ENCODE data around the gene TRNP1. TPM values are rescaled to one million over a fixed set of nuclear protein-coding genes. Genes with fewer than 3 reads are reported as not detected.
A peak's percentile ranks its signal among the peaks of the same experiment; 100 is the strongest.

TRNP1 gene
- total RNA-seq, 1 donor from 2014 or later, result 19.2 TPM

GRCh38 chr1:27011976-27012563, 18.6 kb downstream of the TRNP1 start:
- peak overlapping the region; percentile 35 for H3K4me3 ChIP-seq (ENCODE audit: insufficient read depth, low read depth, low read length)
- no peak for DNase-seq (ENCODE audit: low read depth)

DNA sequence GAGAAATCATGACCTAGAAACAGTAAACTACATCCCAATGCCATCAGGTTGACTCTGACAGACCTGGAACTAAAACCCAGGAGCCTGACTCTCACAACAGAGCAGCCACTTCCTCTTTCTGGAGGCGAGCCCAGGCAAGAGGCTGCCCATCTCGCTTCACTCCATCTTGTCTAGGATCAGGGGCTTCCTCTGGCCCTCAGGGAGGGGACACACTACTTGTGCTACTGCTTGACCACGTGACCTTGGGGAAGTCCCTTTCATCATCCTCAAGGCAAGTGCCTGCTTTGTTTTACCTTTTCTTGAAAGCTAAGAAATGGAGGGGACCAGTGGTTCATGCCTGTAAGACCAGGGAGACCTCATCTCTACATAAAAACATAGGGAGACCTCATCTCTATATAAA, 21.8 kb downstream of the TRNP1 start:
- FAIRE-seq (no peak), DNase-seq (ENCODE audit: low read depth) (no peak)
- no peak overlapping the region for H3K9ac ChIP-seq (ENCODE audit: low read length)
- TF ChIP-seq CTCF (IDR thresholded peaks at IDR 0.05; ENCODE audit: insufficient read depth, low read depth, low read length) (no peak), EZH2 (IDR thresholded peaks at IDR 0.05; ENCODE audit: insufficient read depth, low read length) (no peak)
- no peak overlapping the region for H3K27ac Mint-ChIP-seq (ENCODE audit: unreplicated experiment)
- no peaks in the 10 kb centered on the region for H3K79me2 ChIP-seq (ENCODE audit: insufficient read depth, low read length)
- peaks cover 6% of the 10 kb centered on the region for H4K20me1 ChIP-seq (ENCODE audit: insufficient read depth, low read length)
- H3K4me3 Mint-ChIP-seq (ENCODE audit: unreplicated experiment), result no peak overlapping the region
- H3K4me1 ChIP-seq (ENCODE audit: insufficient read depth, low read length), result peaks cover 20% of the 10 kb centered on the region
- H3K27me3 ChIP-seq (ENCODE audit: insufficient read depth, low read length), result no peaks in the 10 kb centered on the region
- H3K4me1 Mint-ChIP-seq (ENCODE audit: low read depth, unreplicated experiment), result peaks cover 16% of the 10 kb centered on the region
- no peak overlapping the region for H3K27ac ChIP-seq (ENCODE audit: low read depth, low read length)
- no peak overlapping the region for H3K4me3 ChIP-seq (ENCODE audit: insufficient read depth, low read depth, low read length)
- no peaks in the 10 kb centered on the region for H3K27me3 Mint-ChIP-seq (ENCODE audit: low read depth, unreplicated experiment)
- H2AFZ ChIP-seq (ENCODE audit: low read depth, low read length), result no peak overlapping the region
- no peaks in the 10 kb centered on the region for H3K9me3 ChIP-seq (ENCODE audit: insufficient read depth, low read depth, low read length)
- H3K36me3 ChIP-seq (ENCODE audit: insufficient read depth, low read length), result no peaks in the 10 kb centered on the region
- H3K4me2 ChIP-seq (ENCODE audit: low read length), result no peak overlapping the region
- H3K36me3 Mint-ChIP-seq (ENCODE audit: low read depth, unreplicated experiment), result no peaks in the 10 kb centered on the region
- no peaks in the 10 kb centered on the region for H3K9me3 Mint-ChIP-seq (ENCODE audit: unreplicated experiment)

More at GRCh38 chr1:27011976-27012563, 18.6 kb downstream of the TRNP1 start:
- Histone ChIP-seq H3K27me3 (ENCODE audit: insufficient read depth, low read length) (no peaks in the 10 kb centered on the region), H3K9me3 (ENCODE audit: insufficient read depth, low read depth, low read length) (no peaks in the 10 kb centered on the region), H3K36me3 (ENCODE audit: insufficient read depth, low read length) (no peaks in the 10 kb centered on the region), H3K27ac (ENCODE audit: low read depth, low read length) (no peak overlapping the region), H3K4me1 (ENCODE audit: insufficient read depth, low read length) (peaks cover 28% of the 10 kb centered on the region), H3K79me2 (ENCODE audit: insufficient read depth, low read length) (peaks cover 8% of the 10 kb centered on the region), H4K20me1 (ENCODE audit: insufficient read depth, low read length) (peaks cover 6% of the 10 kb centered on the region), H3K4me2 (ENCODE audit: low read length) (peak overlapping the region; percentile 84), H2AFZ (ENCODE audit: low read depth, low read length) (peak overlapping the region; percentile 49), H3K9ac (ENCODE audit: low read length) (peak overlapping the region; percentile 20)
- Mint-ChIP-seq H3K27me3 (ENCODE audit: low read depth, unreplicated experiment) (no peaks in the 10 kb centered on the region), H3K4me3 (ENCODE audit: unreplicated experiment) (peak overlapping the region; percentile 81), H3K9me3 (ENCODE audit: unreplicated experiment) (no peaks in the 10 kb centered on the region), H3K4me1 (ENCODE audit: low read depth, unreplicated experiment) (peaks cover 33% of the 10 kb centered on the region), H3K36me3 (ENCODE audit: low read depth, unreplicated experiment) (no peaks in the 10 kb centered on the region), H3K27ac (ENCODE audit: unreplicated experiment) (peak overlapping the region; percentile 83)
- FAIRE-seq, result no peak
- no peak for TF ChIP-seq CTCF (IDR thresholded peaks at IDR 0.05; ENCODE audit: insufficient read depth, low read depth, low read length)
- TF ChIP-seq EZH2 (IDR thresholded peaks at IDR 0.05; ENCODE audit: insufficient read depth, low read length), result no peak

DNA sequence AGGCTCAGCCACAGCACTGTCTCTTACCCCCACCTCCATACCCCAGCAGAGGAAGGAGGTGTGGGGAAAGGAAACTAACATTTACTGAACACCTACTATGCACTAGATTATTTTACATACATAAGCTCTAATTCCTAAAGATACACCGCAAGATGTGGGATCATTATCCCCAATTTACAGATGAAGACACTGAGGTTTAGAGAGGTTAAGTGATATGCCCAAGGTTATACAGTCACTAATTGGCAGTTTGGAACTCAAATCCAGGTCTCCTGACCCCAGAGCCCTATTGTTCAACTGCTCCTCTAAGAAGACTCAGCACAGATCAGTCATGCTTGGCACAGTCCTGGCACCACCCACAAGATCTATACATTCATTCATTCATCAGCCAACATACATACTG, 22.9 kb downstream of the TRNP1 start:
- TF ChIP-seq EZH2 (IDR thresholded peaks at IDR 0.05; ENCODE audit: insufficient read depth, low read length) (no peak), CTCF (IDR thresholded peaks at IDR 0.05; ENCODE audit: insufficient read depth, low read depth, low read length) (no peak)
- Histone ChIP-seq H4K20me1 (ENCODE audit: insufficient read depth, low read length) (no peaks in the 10 kb centered on the region), H3K4me3 (ENCODE audit: insufficient read depth, low read depth, low read length) (no peak overlapping the region), H3K79me2 (ENCODE audit: insufficient read depth, low read length) (no peaks in the 10 kb centered on the region), H3K9ac (ENCODE audit: low read length) (no peak overlapping the region), H3K9me3 (ENCODE audit: insufficient read depth, low read depth, low read length) (no peaks in the 10 kb centered on the region), H3K36me3 (ENCODE audit: insufficient read depth, low read length) (no peaks in the 10 kb centered on the region), H3K4me1 (ENCODE audit: insufficient read depth, low read length) (peaks cover 12% of the 10 kb centered on the region), H3K27ac (ENCODE audit: low read depth, low read length) (no peak overlapping the region), H3K27me3 (ENCODE audit: insufficient read depth, low read length) (no peaks in the 10 kb centered on the region), H2AFZ (ENCODE audit: low read depth, low read length) (no peak overlapping the region), H3K4me2 (ENCODE audit: low read length) (no peak overlapping the region)
- no peak for DNase-seq (ENCODE audit: low read depth)
- Mint-ChIP-seq H3K36me3 (ENCODE audit: low read depth, unreplicated experiment) (no peaks in the 10 kb centered on the region), H3K27me3 (ENCODE audit: low read depth, unreplicated experiment) (no peaks in the 10 kb centered on the region), H3K9me3 (ENCODE audit: unreplicated experiment) (no peaks in the 10 kb centered on the region), H3K4me1 (ENCODE audit: low read depth, unreplicated experiment) (peaks cover 11% of the 10 kb centered on the region), H3K27ac (ENCODE audit: unreplicated experiment) (no peak overlapping the region), H3K4me3 (ENCODE audit: unreplicated experiment) (no peak overlapping the region)
- FAIRE-seq, result no peak

Measured in astrocyte (in vitro differentiated cells and primary cell).